HepG2 (cell line): ENCODE data around the gene MLX. TPM values are rescaled to one million over a fixed set of nuclear protein-coding genes. Genes with fewer than 3 reads are reported as not detected.
A peak's percentile ranks its signal among the peaks of the same experiment; 100 is the strongest.

Experiments used
- ATF7-NPFF ChIP-seq: sonication (generic); formaldehyde crosslinking; IDR thresholded peaks from 2 replicates; pipeline ENCODE4 v1.8.1; 2023; ENCODE audit warnings: mild to moderate bottlenecking, low read depth, missing genetic modification reagents, moderate library complexity
- FOXJ3 ChIP-seq: sonication (generic); formaldehyde crosslinking; IDR thresholded peaks from 2 replicates; pipeline ENCODE4 v1.4.0; 2020; ENCODE audit warnings: missing genetic modification reagents, mild to moderate bottlenecking, borderline replicate concordance
- KDM2A ChIP-seq: sonication (generic); formaldehyde crosslinking; IDR thresholded peaks from 2 replicates; pipeline ENCODE4 v1.4.0; 2020; ENCODE audit warnings: low read depth, missing genetic modification reagents, borderline replicate concordance
- MXI1 ChIP-seq: IDR thresholded peaks from 3 replicates; pipeline ENCODE4 v1.6.1; 2012; ENCODE audit warnings: low read depth, low read length, inconsistent platforms, borderline replicate concordance
- SOX13 ChIP-seq, 3 experiments: fragments of 450-650 bp in 1 of 3; sonication (generic) in 1 of 3; formaldehyde crosslinking in 1 of 3; IDR thresholded peaks in 2 of 3; conservative IDR thresholded peaks in 1 of 3; 2 replicates each; pipeline versions ENCODE4 v1.5.0 to v1.6.1; 2016 to 2020; ENCODE audit warnings: antibody characterized with exemption in 1 of 3, mild to moderate bottlenecking in 1 of 3, missing compliant biosample characterization in 1 of 3, missing genetic modification reagents in 1 of 3, moderate library complexity in 1 of 3
- ZMYM3 ChIP-seq: sonication (generic); formaldehyde crosslinking; IDR thresholded peaks from 2 replicates; pipeline ENCODE4 v1.5.1; 2020; ENCODE audit warnings: mild to moderate bottlenecking, missing genetic modification reagents
- ZNF143 ChIP-seq: sonication (generic); formaldehyde crosslinking; IDR thresholded peaks from 2 replicates; pipeline ENCODE4 v1.4.0; 2020; ENCODE audit warnings: missing genetic modification reagents
- ZNF234 ChIP-seq: sonication (generic); formaldehyde crosslinking; conservative IDR thresholded peaks from 2 replicates; pipeline ENCODE4 v1.5.1; 2020; ENCODE audit warnings: mild to moderate bottlenecking, missing genetic modification reagents
- ZNF441 ChIP-seq: sonication (generic); formaldehyde crosslinking; IDR thresholded peaks from 2 replicates; pipeline ENCODE4 v1.7.0; 2021; ENCODE audit warnings: missing genetic modification reagents, borderline replicate concordance
- polyA plus RNA-seq, 8 experiments: library from polyadenylated mRNA; depleted of rRNA in 3 of 8; stranded (reverse) in 7 of 8; unstranded in 1 of 8; fragments of >200 nt; fragmentation: Illumina TruSeq in 4 of 8; extraction: Trizol in 4 of 8; gene quantifications; 2 replicates each; pipeline versions ENCODE4 v1.2.1 to v1.2.3, GENCODE V29; 2011 to 2016; ENCODE audit warnings: low read depth in 4 of 8, missing spikeins in 1 of 8, mixed read lengths in 1 of 8; ENCODE audit not compliant: insufficient read depth in 1 of 8
- total RNA-seq, 5 experiments: library from RNA; depleted of rRNA; stranded (reverse); fragments of >200 nt; fragmentation: Illumina TruSeq; extraction: Trizol; gene quantifications; 2 replicates each; pipeline ENCODE4 v1.2.3, GENCODE V29; 2016; ENCODE audit warnings: low read depth in 1 of 5
- TF ChIP-seq, protein P1 (sequence below): sonication (generic); formaldehyde crosslinking; IDR thresholded peaks from 2 replicates; pipeline ENCODE4 v1.4.0; 2020; ENCODE audit warnings: missing genetic modification reagents
- TF ChIP-seq, protein P2 (sequence below): sonication (generic); formaldehyde crosslinking; IDR thresholded peaks from 2 replicates; pipeline ENCODE4 v1.4.0; 2020; ENCODE audit warnings: missing genetic modification reagents, borderline replicate concordance
- TF ChIP-seq, protein P3 (sequence below): sonication (generic); formaldehyde crosslinking; IDR thresholded peaks from 2 replicates; pipeline ENCODE4 v1.5.0; 2020; ENCODE audit warnings: mild to moderate bottlenecking, missing genetic modification reagents, borderline replicate concordance
- TF ChIP-seq, protein P4 (sequence below): sonication (generic); formaldehyde crosslinking; IDR thresholded peaks from 2 replicates; pipeline ENCODE4 v1.5.1; 2020; ENCODE audit warnings: missing genetic modification reagents, mild to moderate bottlenecking, borderline replicate concordance
- TF ChIP-seq, protein P5 (sequence below): IDR thresholded peaks from 2 replicates; pipeline ENCODE4 v1.6.1; 2016; ENCODE audit warnings: missing genetic modification reagents, missing compliant biosample characterization
- TF ChIP-seq, protein P6 (sequence below): sonication (generic); formaldehyde crosslinking; IDR thresholded peaks from 2 replicates; pipeline ENCODE4 v1.5.0; 2020; ENCODE audit warnings: mild to moderate bottlenecking, missing genetic modification reagents, borderline replicate concordance

The MLX gene
- total and polyA plus RNA-seq, 2 of the 13 experiments (the other 11 are each of a cell fraction or from before 2014, with no cell fraction given): 38.9 to 74.4 TPM

DNA sequence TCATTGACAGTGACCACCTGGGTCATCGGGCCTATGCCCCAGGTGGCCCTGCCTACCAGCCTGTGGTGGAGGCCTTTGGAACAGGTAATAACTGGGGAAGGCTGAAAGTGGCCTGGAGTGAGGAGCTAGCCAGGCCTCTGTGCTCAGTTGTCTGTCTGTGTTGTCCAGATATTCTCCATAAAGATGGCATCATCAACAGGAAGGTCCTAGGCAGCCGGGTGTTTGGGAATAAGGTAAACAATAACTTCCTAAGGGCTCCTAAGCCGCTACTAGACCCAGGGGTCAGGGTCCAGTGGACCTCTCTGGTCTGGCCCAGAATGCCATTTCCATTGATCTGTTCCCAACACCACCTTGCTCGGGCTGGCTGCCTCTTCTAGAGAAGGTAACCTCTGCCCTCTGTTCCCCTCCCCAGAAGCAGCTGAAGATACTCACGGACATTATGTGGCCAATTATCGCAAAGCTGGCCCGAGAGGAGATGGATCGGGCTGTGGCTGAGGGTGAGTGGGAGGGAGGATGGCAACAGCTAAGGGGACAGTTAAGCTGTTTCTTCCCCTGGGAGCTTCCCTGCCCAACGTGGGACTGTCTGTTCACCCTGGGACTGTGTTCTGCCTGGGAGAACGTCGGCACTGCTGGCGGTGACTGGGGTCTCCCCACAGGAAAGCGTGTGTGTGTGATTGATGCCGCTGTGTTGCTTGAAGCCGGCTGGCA is 1.9 kb upstream of the MLX start (continued):
- TF ChIP-seq, protein P1, sequence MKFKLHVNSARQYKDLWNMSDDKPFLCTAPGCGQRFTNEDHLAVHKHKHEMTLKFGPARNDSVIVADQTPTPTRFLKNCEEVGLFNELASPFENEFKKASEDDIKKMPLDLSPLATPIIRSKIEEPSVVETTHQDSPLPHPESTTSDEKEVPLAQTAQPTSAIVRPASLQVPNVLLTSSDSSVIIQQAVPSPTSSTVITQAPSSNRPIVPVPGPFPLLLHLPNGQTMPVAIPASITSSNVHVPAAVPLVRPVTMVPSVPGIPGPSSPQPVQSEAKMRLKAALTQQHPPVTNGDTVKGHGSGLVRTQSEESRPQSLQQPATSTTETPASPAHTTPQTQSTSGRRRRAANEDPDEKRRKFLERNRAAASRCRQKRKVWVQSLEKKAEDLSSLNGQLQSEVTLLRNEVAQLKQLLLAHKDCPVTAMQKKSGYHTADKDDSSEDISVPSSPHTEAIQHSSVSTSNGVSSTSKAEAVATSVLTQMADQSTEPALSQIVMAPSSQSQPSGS (CRISPR knock-in tag): peak; percentile 37; the same call in 1 of the 2 replicates
- TF ChIP-seq, protein P2, sequence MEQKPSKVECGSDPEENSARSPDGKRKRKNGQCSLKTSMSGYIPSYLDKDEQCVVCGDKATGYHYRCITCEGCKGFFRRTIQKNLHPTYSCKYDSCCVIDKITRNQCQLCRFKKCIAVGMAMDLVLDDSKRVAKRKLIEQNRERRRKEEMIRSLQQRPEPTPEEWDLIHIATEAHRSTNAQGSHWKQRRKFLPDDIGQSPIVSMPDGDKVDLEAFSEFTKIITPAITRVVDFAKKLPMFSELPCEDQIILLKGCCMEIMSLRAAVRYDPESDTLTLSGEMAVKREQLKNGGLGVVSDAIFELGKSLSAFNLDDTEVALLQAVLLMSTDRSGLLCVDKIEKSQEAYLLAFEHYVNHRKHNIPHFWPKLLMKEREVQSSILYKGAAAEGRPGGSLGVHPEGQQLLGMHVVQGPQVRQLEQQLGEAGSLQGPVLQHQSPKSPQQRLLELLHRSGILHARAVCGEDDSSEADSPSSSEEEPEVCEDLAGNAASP (CRISPR knock-in tag): peak; percentile 75; the same call in 1 of the 2 replicates
- TF ChIP-seq MXI1: peak; percentile 57; the same call in 1 of the 3 replicates
- TF ChIP-seq ZNF234 (CRISPR knock-in tag): no peak
- peak; percentile 84; the same call in 1 of the 2 replicates for TF ChIP-seq FOXJ3 (CRISPR knock-in tag)
- TF ChIP-seq, protein P3, sequence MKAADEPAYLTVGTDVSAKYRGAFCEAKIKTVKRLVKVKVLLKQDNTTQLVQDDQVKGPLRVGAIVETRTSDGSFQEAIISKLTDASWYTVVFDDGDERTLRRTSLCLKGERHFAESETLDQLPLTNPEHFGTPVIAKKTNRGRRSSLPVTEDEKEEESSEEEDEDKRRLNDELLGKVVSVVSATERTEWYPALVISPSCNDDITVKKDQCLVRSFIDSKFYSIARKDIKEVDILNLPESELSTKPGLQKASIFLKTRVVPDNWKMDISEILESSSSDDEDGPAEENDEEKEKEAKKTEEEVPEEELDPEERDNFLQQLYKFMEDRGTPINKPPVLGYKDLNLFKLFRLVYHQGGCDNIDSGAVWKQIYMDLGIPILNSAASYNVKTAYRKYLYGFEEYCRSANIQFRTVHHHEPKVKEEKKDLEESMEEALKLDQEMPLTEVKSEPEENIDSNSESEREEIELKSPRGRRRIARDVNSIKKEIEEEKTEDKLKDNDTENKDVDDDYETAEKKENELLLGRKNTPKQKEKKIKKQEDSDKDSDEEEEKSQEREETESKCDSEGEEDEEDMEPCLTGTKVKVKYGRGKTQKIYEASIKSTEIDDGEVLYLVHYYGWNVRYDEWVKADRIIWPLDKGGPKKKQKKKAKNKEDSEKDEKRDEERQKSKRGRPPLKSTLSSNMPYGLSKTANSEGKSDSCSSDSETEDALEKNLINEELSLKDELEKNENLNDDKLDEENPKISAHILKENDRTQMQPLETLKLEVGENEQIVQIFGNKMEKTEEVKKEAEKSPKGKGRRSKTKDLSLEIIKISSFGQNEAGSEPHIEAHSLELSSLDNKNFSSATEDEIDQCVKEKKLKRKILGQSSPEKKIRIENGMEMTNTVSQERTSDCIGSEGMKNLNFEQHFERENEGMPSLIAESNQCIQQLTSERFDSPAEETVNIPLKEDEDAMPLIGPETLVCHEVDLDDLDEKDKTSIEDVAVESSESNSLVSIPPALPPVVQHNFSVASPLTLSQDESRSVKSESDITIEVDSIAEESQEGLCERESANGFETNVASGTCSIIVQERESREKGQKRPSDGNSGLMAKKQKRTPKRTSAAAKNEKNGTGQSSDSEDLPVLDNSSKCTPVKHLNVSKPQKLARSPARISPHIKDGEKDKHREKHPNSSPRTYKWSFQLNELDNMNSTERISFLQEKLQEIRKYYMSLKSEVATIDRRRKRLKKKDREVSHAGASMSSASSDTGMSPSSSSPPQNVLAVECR (CRISPR knock-in tag): peak; percentile 70; the same call in 1 of the 2 replicates
- TF ChIP-seq KDM2A: peak; percentile 55; the same call in 1 of the 2 replicates
- TF ChIP-seq, protein P4, sequence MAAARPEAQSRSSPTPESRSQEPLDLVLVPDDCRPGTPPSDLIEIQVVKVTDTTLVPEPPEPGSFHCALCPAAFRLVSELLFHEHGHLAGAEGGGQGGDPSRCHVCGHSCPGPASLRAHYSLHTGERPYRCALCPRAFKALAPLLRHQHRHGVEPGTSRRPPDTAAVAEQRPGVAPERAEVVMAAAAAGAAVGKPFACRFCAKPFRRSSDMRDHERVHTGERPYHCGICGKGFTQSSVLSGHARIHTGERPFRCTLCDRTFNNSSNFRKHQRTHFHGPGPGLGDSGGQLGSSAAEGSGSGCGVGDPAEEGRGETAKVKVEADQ: 0 out of 2 replicates have a peak, but pooled peaks have one; percentile 62
- 0 out of 2 replicates have a peak, but pooled peaks have one; percentile 26 for TF ChIP-seq ZMYM3
- TF ChIP-seq, protein P5, sequence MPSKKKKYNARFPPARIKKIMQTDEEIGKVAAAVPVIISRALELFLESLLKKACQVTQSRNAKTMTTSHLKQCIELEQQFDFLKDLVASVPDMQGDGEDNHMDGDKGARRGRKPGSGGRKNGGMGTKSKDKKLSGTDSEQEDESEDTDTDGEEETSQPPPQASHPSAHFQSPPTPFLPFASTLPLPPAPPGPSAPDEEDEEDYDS: peak; percentile 24; the same call in 1 of the 2 replicates
- TF ChIP-seq ZNF143 (CRISPR knock-in tag): peak; percentile 72
- TF ChIP-seq ZNF441: 0 out of 2 replicates have a peak, but pooled peaks have one; percentile 14
- no peak for TF ChIP-seq SOX13 (IDR thresholded peaks at IDR 0.05)
- peak in 1 of 2 experiments; percentile 69; a peak in 2 of 4 replicates for TF ChIP-seq SOX13 (CRISPR knock-in tag; conservative IDR thresholded peaks at IDR 0.05 in 1 of 2, IDR thresholded peaks at IDR 0.05 in 1 of 2)
- TF ChIP-seq, protein P6, sequence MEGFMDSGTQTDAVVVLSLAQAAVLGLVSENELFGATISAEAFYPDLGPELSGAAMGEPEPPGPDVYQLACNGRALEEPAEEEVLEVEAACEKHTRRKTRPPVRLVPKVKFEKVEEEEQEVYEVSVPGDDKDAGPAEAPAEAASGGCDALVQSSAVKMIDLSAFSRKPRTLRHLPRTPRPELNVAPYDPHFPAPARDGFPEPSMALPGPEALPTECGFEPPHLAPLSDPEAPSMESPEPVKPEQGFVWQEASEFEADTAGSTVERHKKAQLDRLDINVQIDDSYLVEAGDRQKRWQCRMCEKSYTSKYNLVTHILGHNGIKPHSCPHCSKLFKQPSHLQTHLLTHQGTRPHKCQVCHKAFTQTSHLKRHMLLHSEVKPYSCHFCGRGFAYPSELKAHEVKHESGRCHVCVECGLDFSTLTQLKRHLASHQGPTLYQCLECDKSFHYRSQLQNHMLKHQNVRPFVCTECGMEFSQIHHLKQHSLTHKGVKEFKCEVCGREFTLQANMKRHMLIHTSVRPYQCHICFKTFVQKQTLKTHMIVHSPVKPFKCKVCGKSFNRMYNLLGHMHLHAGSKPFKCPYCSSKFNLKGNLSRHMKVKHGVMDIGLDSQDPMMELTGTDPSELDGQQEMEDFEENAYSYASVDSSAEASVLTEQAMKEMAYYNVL (CRISPR knock-in tag): peak; percentile 53; the same call in 1 of the 2 replicates
- no peak for TF ChIP-seq ATF7-NPFF
